HEK293 (cell line): ENCODE data around the gene TTLL1.

Experiments
- KLF16 ChIP-seq: fragments of 450-650 bp; formaldehyde crosslinking; IDR thresholded peaks from 2 replicates; pipeline ENCODE4 v1.5.1; 2017; ENCODE audit warnings: missing biosample characterization, missing genetic modification characterization
- SCRT1 ChIP-seq: fragments of 450-650 bp; formaldehyde crosslinking; IDR thresholded peaks from 2 replicates; pipeline ENCODE4 v1.5.1; 2016; ENCODE audit warnings: missing biosample characterization, missing genetic modification characterization, borderline replicate concordance
- SCRT2 ChIP-seq: fragments of 450-650 bp; formaldehyde crosslinking; IDR thresholded peaks from 2 replicates; pipeline ENCODE4 v1.5.1; 2016; ENCODE audit warnings: missing biosample characterization, missing genetic modification characterization
- SP2 ChIP-seq: fragments of 450-650 bp; formaldehyde crosslinking; IDR thresholded peaks from 2 replicates; pipeline ENCODE4 v1.5.1; 2016; ENCODE audit warnings: missing biosample characterization, missing genetic modification characterization
- TRIM28 ChIP-seq: IDR thresholded peaks from 2 replicates; pipeline ENCODE4 v1.6.1; 2011; ENCODE audit warnings: low read length, control low read depth, borderline replicate concordance
- WT1 ChIP-seq: fragments of 450-650 bp; formaldehyde crosslinking; IDR thresholded peaks from 2 replicates; pipeline ENCODE4 v1.5.1; 2016; ENCODE audit warnings: missing biosample characterization, missing genetic modification characterization
- YY1 ChIP-seq: fragments of 450-650 bp; formaldehyde crosslinking; IDR thresholded peaks from 2 replicates; pipeline ENCODE4 v1.5.1; 2018; ENCODE audit warnings: missing biosample characterization, missing genetic modification characterization
- ZIC2 ChIP-seq: fragments of 450-650 bp; formaldehyde crosslinking; IDR thresholded peaks from 2 replicates; pipeline ENCODE4 v1.5.1; 2016; ENCODE audit warnings: missing biosample characterization, missing genetic modification characterization
- ZNF174 ChIP-seq: fragments of 450-650 bp; formaldehyde crosslinking; IDR thresholded peaks from 2 replicates; pipeline ENCODE4 v1.5.0; 2017; ENCODE audit warnings: missing biosample characterization, mild to moderate bottlenecking, missing genetic modification characterization
- ZNF175 ChIP-seq: fragments of 450-650 bp; formaldehyde crosslinking; IDR thresholded peaks from 2 replicates; pipeline ENCODE4 v1.5.1; 2016; ENCODE audit warnings: missing biosample characterization, missing genetic modification characterization
- ZNF248 ChIP-seq: fragments of 450-650 bp; formaldehyde crosslinking; IDR thresholded peaks from 2 replicates; pipeline ENCODE4 v1.5.1; 2017; ENCODE audit warnings: missing biosample characterization, missing genetic modification characterization
- ZNF266 ChIP-seq: fragments of 450-650 bp; formaldehyde crosslinking; IDR thresholded peaks from 2 replicates; pipeline ENCODE4 v1.5.1; 2016; ENCODE audit warnings: missing biosample characterization, missing genetic modification characterization, low read depth
- ZNF274 ChIP-seq, 2 experiments: fragments of 200-500 bp in 1 of 2; fragments of 450-650 bp in 1 of 2; sonication (Bioruptor generic) in 1 of 2; formaldehyde crosslinking in 1 of 2; IDR thresholded peaks; 2 replicates each; pipeline versions ENCODE4 v1.5.1 to v1.6.1; 2014 to 2016; ENCODE audit warnings: borderline replicate concordance in 1 of 2, inconsistent platforms in 1 of 2, low read length in 1 of 2, missing biosample characterization in 1 of 2, missing genetic modification characterization in 1 of 2
- ZNF335 ChIP-seq: fragments of 450-650 bp; formaldehyde crosslinking; conservative IDR thresholded peaks from 2 replicates; pipeline ENCODE4 v1.5.1; 2016; ENCODE audit warnings: missing biosample characterization, missing genetic modification characterization
- ZNF350 ChIP-seq: fragments of 450-650 bp; formaldehyde crosslinking; IDR thresholded peaks from 2 replicates; pipeline ENCODE4 v1.5.0; 2017; ENCODE audit warnings: missing biosample characterization, mild to moderate bottlenecking, missing genetic modification characterization
- ZNF394 ChIP-seq: fragments of 450-650 bp; formaldehyde crosslinking; IDR thresholded peaks from 2 replicates; pipeline ENCODE4 v1.5.1; 2016; ENCODE audit warnings: missing biosample characterization, missing genetic modification characterization, mild to moderate bottlenecking, moderate library complexity, borderline replicate concordance
- ZNF433 ChIP-seq: fragments of 450-650 bp; formaldehyde crosslinking; IDR thresholded peaks from 2 replicates; pipeline ENCODE4 v1.5.1; 2016; ENCODE audit warnings: missing biosample characterization, missing genetic modification characterization, low read depth
- ZNF585B ChIP-seq: fragments of 450-650 bp; formaldehyde crosslinking; IDR thresholded peaks from 2 replicates; pipeline ENCODE4 v1.5.1; 2016; ENCODE audit warnings: missing biosample characterization, missing genetic modification characterization
- ZNF701 ChIP-seq: fragments of 450-650 bp; formaldehyde crosslinking; IDR thresholded peaks from 2 replicates; pipeline ENCODE4 v1.5.1; 2016; ENCODE audit warnings: missing biosample characterization, missing genetic modification characterization
- ZSCAN23 ChIP-seq: fragments of 450-650 bp; formaldehyde crosslinking; IDR thresholded peaks from 2 replicates; pipeline ENCODE4 v1.5.1; 2016; ENCODE audit warnings: missing biosample characterization, missing genetic modification characterization
- TF ChIP-seq, protein P1 (sequence below): fragments of 450-650 bp; formaldehyde crosslinking; IDR thresholded peaks from 2 replicates; pipeline ENCODE4 v1.5.1; 2016; ENCODE audit warnings: missing biosample characterization, missing genetic modification characterization
- TF ChIP-seq, protein P2 (sequence below): fragments of 450-650 bp; formaldehyde crosslinking; IDR thresholded peaks from 2 replicates; pipeline ENCODE4 v1.5.0; 2017; ENCODE audit warnings: missing biosample characterization, missing genetic modification characterization, borderline replicate concordance
- TF ChIP-seq, protein P3 (sequence below): fragments of 450-650 bp; formaldehyde crosslinking; IDR thresholded peaks from 2 replicates; pipeline ENCODE4 v1.5.1; 2016; ENCODE audit warnings: missing biosample characterization, missing genetic modification characterization
- TF ChIP-seq, protein P4 (sequence below): fragments of 450-650 bp; formaldehyde crosslinking; IDR thresholded peaks from 2 replicates; pipeline ENCODE4 v1.5.1; 2016; ENCODE audit warnings: missing biosample characterization, missing genetic modification characterization
- TF ChIP-seq, protein P5 (sequence below): fragments of 450-650 bp; formaldehyde crosslinking; IDR thresholded peaks from 2 replicates; pipeline ENCODE4 v1.5.1; 2016; ENCODE audit warnings: missing biosample characterization, missing genetic modification characterization

TTLL1 gene

DNA sequence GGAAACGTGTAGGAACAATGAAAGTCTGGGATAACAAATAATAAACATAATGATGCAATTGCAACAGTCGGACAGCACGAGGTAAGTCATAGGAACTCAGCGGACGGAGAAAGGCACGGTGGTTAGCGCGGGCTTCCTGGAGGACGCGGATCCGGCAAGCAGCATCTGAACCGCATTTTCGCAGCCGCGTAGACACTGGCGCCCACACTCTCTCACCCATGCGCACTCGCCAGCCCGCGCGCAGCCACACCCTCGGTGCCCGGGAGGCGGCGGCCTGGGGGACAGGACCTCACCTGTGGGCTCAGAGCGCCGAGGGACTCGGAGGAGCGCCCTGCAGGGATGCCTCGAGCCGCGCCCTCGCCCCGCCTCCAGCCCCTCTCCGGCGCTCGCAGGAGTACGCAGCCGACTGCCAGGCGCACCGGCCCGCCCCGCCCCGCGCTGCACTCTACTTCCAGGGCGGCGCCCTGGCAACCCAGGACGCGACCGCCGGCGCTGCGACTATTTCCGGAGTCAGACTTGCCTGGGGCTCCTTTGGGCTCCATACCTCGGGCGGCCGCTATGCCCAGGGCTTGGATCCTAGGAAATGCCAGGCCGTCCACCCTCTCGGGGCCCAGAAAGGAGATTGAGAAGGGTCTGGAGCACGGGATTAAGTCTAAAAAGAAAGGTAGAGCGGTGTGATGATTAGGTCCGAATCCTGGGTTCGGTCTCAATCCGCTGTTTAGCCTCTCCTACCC, at the start of gene TTLL1 (continued):
- TF ChIP-seq ZIC2 (tag by site-specific recombination) (peak; percentile 69), ZNF175 (tag by site-specific recombination) (no peak), SCRT1 (tag by site-specific recombination) (peak; percentile 61; the same call in 1 of the 2 replicates), ZNF274 (IDR thresholded peaks at IDR 0.05; ENCODE audit: low read length) (no peak), ZNF274 (tag by site-specific recombination; IDR thresholded peaks at IDR 0.05; ENCODE audit: borderline replicate concordance) (no peak), ZNF248 (tag by site-specific recombination) (no peak), ZNF335 (tag by site-specific recombination) (peak; percentile 75), ZNF701 (tag by site-specific recombination) (no peak), WT1 (tag by site-specific recombination) (peak; percentile 13; the same call in 1 of the 2 replicates), YY1 (tag by site-specific recombination) (peak; percentile 48; the same call in 1 of the 2 replicates), SP2 (tag by site-specific recombination) (peak; percentile 79), ZNF350 (tag by site-specific recombination) (no peak), ZNF266 (tag by site-specific recombination) (no peak), ZNF585B (no peak), TRIM28 (peak; percentile 95), KLF16 (tag by site-specific recombination) (peak; percentile 61; the same call in 1 of the 2 replicates), ZNF394 (tag by site-specific recombination) (no peak), ZSCAN23 (tag by site-specific recombination) (peak; percentile 76; the same call in 1 of the 2 replicates), SCRT2 (tag by site-specific recombination) (peak; percentile 87; the same call in 1 of the 2 replicates), ZNF433 (tag by site-specific recombination) (no peak), ZNF174 (no peak)
- TF ChIP-seq, protein P1, sequence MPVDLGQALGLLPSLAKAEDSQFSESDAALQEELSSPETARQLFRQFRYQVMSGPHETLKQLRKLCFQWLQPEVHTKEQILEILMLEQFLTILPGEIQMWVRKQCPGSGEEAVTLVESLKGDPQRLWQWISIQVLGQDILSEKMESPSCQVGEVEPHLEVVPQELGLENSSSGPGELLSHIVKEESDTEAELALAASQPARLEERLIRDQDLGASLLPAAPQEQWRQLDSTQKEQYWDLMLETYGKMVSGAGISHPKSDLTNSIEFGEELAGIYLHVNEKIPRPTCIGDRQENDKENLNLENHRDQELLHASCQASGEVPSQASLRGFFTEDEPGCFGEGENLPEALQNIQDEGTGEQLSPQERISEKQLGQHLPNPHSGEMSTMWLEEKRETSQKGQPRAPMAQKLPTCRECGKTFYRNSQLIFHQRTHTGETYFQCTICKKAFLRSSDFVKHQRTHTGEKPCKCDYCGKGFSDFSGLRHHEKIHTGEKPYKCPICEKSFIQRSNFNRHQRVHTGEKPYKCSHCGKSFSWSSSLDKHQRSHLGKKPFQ (tag by site-specific recombination): no peak
- TF ChIP-seq, protein P2, sequence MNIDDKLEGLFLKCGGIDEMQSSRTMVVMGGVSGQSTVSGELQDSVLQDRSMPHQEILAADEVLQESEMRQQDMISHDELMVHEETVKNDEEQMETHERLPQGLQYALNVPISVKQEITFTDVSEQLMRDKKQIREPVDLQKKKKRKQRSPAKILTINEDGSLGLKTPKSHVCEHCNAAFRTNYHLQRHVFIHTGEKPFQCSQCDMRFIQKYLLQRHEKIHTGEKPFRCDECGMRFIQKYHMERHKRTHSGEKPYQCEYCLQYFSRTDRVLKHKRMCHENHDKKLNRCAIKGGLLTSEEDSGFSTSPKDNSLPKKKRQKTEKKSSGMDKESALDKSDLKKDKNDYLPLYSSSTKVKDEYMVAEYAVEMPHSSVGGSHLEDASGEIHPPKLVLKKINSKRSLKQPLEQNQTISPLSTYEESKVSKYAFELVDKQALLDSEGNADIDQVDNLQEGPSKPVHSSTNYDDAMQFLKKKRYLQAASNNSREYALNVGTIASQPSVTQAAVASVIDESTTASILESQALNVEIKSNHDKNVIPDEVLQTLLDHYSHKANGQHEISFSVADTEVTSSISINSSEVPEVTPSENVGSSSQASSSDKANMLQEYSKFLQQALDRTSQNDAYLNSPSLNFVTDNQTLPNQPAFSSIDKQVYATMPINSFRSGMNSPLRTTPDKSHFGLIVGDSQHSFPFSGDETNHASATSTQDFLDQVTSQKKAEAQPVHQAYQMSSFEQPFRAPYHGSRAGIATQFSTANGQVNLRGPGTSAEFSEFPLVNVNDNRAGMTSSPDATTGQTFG (tag by site-specific recombination): no peak
- TF ChIP-seq, protein P3, sequence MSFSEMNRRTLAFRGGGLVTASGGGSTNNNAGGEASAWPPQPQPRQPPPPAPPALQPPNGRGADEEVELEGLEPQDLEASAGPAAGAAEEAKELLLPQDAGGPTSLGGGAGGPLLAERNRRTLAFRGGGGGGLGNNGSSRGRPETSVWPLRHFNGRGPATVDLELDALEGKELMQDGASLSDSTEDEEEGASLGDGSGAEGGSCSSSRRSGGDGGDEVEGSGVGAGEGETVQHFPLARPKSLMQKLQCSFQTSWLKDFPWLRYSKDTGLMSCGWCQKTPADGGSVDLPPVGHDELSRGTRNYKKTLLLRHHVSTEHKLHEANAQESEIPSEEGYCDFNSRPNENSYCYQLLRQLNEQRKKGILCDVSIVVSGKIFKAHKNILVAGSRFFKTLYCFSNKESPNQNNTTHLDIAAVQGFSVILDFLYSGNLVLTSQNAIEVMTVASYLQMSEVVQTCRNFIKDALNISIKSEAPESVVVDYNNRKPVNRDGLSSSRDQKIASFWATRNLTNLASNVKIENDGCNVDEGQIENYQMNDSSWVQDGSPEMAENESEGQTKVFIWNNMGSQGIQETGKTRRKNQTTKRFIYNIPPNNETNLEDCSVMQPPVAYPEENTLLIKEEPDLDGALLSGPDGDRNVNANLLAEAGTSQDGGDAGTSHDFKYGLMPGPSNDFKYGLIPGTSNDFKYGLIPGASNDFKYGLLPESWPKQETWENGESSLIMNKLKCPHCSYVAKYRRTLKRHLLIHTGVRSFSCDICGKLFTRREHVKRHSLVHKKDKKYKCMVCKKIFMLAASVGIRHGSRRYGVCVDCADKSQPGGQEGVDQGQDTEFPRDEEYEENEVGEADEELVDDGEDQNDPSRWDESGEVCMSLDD: peak; percentile 60; the same call in 1 of the 2 replicates
- TF ChIP-seq, protein P4, sequence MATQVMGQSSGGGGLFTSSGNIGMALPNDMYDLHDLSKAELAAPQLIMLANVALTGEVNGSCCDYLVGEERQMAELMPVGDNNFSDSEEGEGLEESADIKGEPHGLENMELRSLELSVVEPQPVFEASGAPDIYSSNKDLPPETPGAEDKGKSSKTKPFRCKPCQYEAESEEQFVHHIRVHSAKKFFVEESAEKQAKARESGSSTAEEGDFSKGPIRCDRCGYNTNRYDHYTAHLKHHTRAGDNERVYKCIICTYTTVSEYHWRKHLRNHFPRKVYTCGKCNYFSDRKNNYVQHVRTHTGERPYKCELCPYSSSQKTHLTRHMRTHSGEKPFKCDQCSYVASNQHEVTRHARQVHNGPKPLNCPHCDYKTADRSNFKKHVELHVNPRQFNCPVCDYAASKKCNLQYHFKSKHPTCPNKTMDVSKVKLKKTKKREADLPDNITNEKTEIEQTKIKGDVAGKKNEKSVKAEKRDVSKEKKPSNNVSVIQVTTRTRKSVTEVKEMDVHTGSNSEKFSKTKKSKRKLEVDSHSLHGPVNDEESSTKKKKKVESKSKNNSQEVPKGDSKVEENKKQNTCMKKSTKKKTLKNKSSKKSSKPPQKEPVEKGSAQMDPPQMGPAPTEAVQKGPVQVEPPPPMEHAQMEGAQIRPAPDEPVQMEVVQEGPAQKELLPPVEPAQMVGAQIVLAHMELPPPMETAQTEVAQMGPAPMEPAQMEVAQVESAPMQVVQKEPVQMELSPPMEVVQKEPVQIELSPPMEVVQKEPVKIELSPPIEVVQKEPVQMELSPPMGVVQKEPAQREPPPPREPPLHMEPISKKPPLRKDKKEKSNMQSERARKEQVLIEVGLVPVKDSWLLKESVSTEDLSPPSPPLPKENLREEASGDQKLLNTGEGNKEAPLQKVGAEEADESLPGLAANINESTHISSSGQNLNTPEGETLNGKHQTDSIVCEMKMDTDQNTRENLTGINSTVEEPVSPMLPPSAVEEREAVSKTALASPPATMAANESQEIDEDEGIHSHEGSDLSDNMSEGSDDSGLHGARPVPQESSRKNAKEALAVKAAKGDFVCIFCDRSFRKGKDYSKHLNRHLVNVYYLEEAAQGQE (tag by site-specific recombination): no peak
- TF ChIP-seq, protein P5, sequence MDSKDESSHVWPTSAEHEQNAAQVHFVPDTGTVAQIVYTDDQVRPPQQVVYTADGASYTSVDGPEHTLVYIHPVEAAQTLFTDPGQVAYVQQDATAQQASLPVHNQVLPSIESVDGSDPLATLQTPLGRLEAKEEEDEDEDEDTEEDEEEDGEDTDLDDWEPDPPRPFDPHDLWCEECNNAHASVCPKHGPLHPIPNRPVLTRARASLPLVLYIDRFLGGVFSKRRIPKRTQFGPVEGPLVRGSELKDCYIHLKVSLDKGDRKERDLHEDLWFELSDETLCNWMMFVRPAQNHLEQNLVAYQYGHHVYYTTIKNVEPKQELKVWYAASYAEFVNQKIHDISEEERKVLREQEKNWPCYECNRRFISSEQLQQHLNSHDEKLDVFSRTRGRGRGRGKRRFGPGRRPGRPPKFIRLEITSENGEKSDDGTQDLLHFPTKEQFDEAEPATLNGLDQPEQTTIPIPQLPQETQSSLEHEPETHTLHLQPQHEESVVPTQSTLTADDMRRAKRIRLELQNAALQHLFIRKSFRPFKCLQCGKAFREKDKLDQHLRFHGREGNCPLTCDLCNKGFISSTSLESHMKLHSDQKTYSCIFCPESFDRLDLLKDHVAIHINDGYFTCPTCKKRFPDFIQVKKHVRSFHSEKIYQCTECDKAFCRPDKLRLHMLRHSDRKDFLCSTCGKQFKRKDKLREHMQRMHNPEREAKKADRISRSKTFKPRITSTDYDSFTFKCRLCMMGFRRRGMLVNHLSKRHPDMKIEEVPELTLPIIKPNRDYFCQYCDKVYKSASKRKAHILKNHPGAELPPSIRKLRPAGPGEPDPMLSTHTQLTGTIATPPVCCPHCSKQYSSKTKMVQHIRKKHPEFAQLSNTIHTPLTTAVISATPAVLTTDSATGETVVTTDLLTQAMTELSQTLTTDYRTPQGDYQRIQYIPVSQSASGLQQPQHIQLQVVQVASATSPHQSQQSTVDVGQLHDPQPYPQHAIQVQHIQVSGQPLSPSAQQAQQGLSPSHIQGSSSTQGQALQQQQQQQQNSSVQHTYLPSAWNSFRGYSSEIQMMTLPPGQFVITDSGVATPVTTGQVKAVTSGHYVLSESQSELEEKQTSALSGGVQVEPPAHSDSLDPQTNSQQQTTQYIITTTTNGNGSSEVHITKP (tag by site-specific recombination): no peak
